T-helper 2 cell treated with Interferon-gamma antibody and Interleukin-4, amounts not matched to agents 5 μg/mL and 100 μg/mL, for 36 hours (primary cell): Measurements from ENCODE around the gene CHST11.
A peak's percentile ranks its signal among the peaks of the same experiment; 100 is the strongest.
"Not testable (repeated sequence)": the region's sequence is repeated elsewhere in the genome, so short reads cannot be mapped to it uniquely, and the experiment has no call there.

Source experiments
- DNase-seq: peaks from one replicate; pipeline ENCODE4 v3.0.0; 2021; ENCODE audit warnings: low spot score
- H3K27ac Mint-ChIP-seq: one replicate; pipeline ENCODE4 v1.8.0; 2021; ENCODE audit warnings: mild to moderate bottlenecking, mixed read lengths
- H3K27me3 Mint-ChIP-seq: one replicate; pipeline ENCODE4 v1.8.0; 2021; ENCODE audit warnings: low read depth, mixed read lengths
- H3K36me3 Mint-ChIP-seq: one replicate; pipeline ENCODE4 v1.8.0; 2021; ENCODE audit warnings: low read depth, mixed read lengths
- H3K4me1 Mint-ChIP-seq: one replicate; pipeline ENCODE4 v1.8.0; 2021; ENCODE audit warnings: low read depth, mixed read lengths
- H3K4me3 Mint-ChIP-seq: one replicate; pipeline ENCODE4 v1.8.0; 2022; ENCODE audit warnings: mild to moderate bottlenecking, moderate library complexity, mixed read lengths
- H3K9me3 Mint-ChIP-seq: one replicate; pipeline ENCODE4 v1.8.0; 2021; ENCODE audit warnings: mixed read lengths

The CHST11 gene

DNA sequence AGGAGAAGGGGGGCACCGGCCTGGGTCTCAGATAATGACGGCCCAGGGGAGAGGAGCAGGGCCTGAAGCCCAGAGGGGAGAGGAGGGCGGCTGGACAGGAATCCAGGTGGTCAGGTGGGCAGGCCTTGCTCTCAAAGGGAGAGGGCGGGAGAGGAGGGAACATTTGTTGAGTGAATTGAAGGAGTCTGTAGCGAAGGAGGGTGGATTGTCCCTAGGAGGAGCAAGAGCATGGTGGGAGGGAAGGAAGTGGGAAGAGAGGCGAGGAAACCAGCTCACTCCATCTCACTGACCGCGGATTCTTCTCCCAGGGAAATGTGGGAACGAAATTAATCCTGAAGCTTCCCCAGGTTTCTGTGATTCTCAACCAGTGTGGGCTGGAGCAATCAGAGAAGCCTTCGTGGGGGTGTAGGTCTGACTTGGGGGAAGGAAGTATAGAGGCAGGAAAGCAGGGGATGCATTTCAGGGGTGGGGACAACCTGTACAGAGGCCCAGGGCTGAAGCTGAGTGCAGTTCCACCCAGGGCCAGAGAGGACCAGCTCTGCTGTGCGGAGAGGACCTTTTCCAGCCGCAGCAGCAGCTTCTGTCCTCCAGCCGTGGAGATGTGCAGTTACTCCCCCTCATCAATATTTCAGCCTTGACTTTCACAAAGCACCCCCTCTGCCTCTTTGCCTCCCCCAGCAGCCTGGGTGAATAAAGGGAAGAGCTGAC lies 100.9 kb downstream of the CHST11 start:
- H3K27me3 Mint-ChIP-seq: no peaks in the 10 kb centered on the region
- no peak overlapping the region for H3K27ac Mint-ChIP-seq
- H3K36me3 Mint-ChIP-seq: peaks cover 51% of the 10 kb centered on the region
- H3K4me1 Mint-ChIP-seq: peaks cover 32% of the 10 kb centered on the region
- H3K9me3 Mint-ChIP-seq: peaks cover 17% of the 10 kb centered on the region
- DNase-seq: no peak
- no peak overlapping the region for H3K4me3 Mint-ChIP-seq

DNA sequence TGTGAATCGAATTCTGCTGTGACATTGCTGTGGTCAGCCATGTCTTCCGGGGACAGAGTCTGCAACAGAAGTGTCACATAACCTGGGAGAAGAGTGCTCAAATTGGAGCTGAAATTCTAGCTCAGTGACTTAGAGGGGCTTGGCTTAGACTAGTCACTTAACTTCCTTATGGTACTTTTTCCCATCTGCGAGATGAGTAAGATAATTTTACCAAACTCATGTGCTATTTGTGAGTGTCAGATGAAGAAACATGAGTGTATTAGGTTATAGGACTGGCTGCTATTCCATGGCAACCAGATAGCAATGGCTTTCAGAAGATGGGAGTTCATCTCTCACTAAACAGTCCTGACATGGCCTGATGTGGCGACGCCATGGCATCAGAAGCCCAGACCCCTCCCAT lies 104.1 kb downstream of the CHST11 start:
- peaks cover 19% of the 10 kb centered on the region for H3K4me1 Mint-ChIP-seq
- no peaks in the 10 kb centered on the region for H3K27me3 Mint-ChIP-seq
- no peak for DNase-seq
- no peak overlapping the region for H3K4me3 Mint-ChIP-seq
- H3K9me3 Mint-ChIP-seq: peaks cover 23% of the 10 kb centered on the region
- no peak overlapping the region for H3K27ac Mint-ChIP-seq
- H3K36me3 Mint-ChIP-seq: peaks cover 57% of the 10 kb centered on the region

DNA sequence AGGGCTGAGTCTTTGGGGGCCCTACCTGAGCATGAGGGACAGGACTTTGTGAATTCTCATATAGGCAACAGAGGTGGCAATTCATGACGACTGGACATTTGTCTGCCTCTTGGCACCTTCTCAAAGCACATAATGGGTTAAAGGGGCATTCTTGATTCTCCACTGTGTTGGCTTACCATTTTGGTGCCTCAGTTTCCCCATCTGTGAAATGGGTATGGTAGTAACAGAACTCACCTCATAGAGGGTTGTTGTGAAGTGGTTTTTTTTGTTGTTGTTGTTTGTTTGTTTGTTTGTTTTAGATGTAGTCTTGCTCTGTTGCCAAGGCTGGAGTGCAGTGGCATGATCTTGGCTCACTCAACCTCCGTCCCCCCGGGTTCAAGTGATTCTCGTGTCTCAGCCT lies 106.0 kb downstream of the CHST11 start:
- H3K27ac Mint-ChIP-seq: no peak overlapping the region
- H3K36me3 Mint-ChIP-seq: peaks cover 71% of the 10 kb centered on the region
- no peaks in the 10 kb centered on the region for H3K27me3 Mint-ChIP-seq
- H3K9me3 Mint-ChIP-seq: peaks cover 34% of the 10 kb centered on the region
- no peak for DNase-seq
- peaks cover 29% of the 10 kb centered on the region for H3K4me1 Mint-ChIP-seq
- no peak overlapping the region for H3K4me3 Mint-ChIP-seq

DNA sequence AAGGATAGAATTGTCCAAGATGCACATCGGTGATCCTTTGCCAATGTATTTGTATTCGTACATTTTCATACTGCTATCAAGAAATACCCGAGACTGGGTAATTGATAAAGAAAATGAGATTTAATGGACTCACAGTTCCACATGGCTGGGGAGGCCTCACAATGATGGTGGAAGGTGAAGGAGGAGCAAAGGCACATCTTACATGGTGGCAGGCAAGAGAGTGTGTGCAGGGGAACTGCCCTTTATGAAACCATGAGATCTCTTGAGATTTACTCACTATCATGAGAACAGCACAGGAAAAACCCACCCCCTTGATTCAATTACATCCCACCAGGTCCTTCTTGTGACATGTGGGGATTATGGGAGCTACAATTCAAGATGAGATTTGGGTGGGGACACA lies 107.9 kb downstream of the CHST11 start:
- H3K36me3 Mint-ChIP-seq: peaks cover 74% of the 10 kb centered on the region
- not testable (repeated sequence) for H3K4me3 Mint-ChIP-seq, H3K27me3 Mint-ChIP-seq, DNase-seq
- peak overlapping the region; percentile 26 for H3K27ac Mint-ChIP-seq
- H3K9me3 Mint-ChIP-seq: peaks cover 34% of the 10 kb centered on the region
- H3K4me1 Mint-ChIP-seq: peaks cover 42% of the 10 kb centered on the region

DNA sequence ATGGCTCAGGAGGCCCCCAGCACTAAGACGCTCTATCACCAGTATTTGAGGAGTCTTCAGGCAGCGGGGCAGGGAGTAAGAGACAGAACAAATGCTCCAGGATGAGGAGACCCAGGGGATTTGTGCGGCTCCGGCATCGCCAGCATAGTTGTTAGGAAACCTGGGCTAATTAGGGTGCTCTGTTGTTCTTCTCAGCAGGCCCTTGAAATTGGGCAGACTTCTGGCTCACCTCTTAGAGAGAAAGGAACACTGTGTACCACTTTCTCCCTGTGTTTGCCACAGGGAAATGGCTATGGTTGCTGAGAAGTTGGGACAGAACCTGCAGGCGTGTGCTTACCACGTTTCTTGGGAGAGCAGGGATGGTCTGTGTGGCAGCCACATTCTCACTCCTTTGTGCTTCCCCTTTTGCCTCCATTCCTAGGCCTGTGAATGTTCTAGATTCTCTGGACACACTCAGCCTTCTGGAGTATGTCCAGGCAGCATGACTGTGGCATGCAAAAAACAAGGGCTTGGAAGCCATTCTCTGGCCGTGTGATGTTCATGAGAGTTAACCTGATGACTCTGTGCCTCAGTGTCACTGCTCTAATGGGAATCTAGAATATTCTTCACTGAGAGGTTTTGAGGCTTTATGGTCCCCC lies 109.0 kb downstream of the CHST11 start:
- Mint-ChIP-seq H3K27me3 (no peaks in the 10 kb centered on the region), H3K4me3 (no peak overlapping the region), H3K4me1 (peaks cover 50% of the 10 kb centered on the region), H3K9me3 (peaks cover 34% of the 10 kb centered on the region), H3K36me3 (peaks cover 72% of the 10 kb centered on the region), H3K27ac (peak overlapping the region; percentile 7)
- no peak for DNase-seq

DNA sequence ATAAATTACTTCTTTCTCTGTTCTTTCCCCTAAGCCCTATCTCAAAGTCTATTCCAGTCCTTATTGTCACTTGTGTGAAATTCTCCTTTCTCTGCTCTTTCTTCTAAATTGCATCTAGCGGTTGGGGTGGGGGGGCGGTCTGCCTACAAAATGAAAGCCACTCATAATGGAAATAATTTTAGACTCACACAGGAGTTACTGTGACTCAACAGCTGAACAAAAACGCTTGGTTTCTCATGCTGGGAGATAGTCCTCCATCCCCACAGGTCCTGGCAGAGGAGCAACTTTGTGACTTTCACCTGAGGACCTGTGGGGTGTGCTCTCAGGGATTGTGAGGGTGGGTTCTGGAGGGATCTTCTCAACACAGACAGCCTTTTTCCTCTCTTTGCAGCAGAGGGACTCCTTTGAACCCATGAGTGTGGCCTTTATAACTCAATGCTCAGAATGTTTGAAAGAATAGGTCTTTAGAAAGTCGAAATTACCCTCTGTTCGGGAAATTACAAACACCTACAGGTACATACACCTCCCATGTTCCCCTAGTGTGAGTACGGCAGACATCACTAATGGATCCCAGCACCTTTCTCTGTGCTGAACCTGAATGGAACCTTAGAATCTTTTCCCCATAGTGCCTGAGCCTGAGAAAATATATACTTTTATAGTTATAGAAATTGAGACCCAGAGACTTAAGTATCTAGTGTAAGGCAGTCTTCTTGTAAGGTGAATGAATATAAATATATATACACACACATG lies 109.7 kb downstream of the CHST11 start:
- Mint-ChIP-seq H3K4me1 (peaks cover 54% of the 10 kb centered on the region), H3K36me3 (peaks cover 73% of the 10 kb centered on the region), H3K27me3 (no peaks in the 10 kb centered on the region), H3K9me3 (peaks cover 34% of the 10 kb centered on the region), H3K27ac (peak overlapping the region; percentile 9), H3K4me3 (no peak overlapping the region)
- no peak for DNase-seq

DNA sequence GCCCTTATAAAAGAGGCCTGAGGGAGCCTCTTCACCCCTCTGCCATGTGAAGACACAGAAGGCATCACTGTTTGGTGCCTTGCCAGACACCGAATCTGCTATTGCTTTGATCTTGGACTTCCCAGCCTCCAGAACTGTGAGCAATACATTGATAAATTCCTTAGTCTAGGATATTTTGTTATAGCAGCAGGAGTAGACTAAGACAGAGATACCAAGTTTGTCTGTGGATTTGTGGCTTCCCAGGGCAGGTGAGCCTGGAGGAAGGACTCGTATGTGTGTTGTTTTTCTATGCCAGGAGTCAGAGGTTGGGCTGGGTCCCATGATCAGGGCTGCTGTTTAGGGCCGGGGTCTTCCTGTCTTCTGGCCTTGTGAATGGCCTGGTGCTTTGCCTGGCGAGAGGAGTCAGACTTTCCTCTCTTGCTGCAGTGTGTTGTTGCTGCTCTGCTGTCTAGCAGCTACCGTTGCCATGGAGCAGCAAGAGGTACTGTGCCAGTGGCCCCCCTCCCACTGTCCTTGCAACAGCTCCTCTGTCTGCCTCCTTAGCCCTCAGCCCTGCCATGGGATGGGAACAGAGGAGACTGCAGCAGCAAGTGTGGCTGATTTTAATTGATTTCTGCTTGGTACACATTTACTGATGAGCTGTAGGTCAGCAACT lies 111.2 kb downstream of the CHST11 start:
- peak overlapping the region; percentile 68 for H3K4me3 Mint-ChIP-seq
- H3K36me3 Mint-ChIP-seq: peaks cover 71% of the 10 kb centered on the region
- H3K27ac Mint-ChIP-seq: peak overlapping the region; percentile 73
- peaks cover 60% of the 10 kb centered on the region for H3K4me1 Mint-ChIP-seq
- H3K27me3 Mint-ChIP-seq: no peaks in the 10 kb centered on the region
- peaks cover 33% of the 10 kb centered on the region for H3K9me3 Mint-ChIP-seq
- DNase-seq: no peak

DNA sequence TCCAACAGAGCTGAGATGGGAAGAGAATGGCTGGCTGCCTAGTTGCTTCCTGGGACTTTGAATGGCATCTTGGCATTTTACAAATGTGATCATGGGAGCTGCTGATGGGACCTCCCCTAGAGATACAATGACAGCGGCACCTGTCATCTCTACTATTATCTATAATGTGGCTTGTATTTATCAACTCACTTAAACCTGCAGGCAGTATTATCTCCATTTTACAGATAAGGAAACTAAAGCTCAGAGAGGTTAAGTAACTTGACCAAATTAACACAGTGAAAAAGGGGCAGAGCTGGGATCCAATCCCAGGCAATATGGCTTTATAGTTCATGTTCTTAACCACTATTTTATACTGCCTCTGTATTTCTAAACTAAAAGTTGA lies 111.7 kb downstream of the CHST11 start:
- Mint-ChIP-seq H3K27ac (peak overlapping the region; percentile 73), H3K4me3 (peak overlapping the region; percentile 68), H3K36me3 (peaks cover 68% of the 10 kb centered on the region), H3K27me3 (no peaks in the 10 kb centered on the region), H3K9me3 (peaks cover 28% of the 10 kb centered on the region), H3K4me1 (peaks cover 60% of the 10 kb centered on the region)
- DNase-seq: no peak

DNA sequence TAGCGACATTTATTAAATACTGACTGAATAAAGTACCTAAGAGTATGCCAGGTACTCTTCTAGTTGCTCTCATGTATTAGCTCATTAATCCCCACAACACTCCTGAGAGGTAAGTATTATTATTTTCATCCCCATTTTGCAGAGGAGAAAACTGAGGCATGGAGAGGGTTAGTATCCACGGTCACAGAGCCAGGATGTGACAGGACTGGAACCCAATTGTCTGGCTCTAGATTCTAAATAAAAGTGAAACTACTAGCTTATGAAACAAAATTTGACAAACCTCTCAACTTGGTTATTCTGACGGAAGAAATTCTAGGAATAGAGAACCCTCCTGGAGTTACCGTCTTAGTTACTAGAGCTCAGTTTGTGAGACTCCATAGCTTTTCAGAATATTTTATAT lies 112.2 kb downstream of the CHST11 start:
- no peak for DNase-seq
- Mint-ChIP-seq H3K9me3 (peaks cover 26% of the 10 kb centered on the region), H3K4me3 (peak overlapping the region; percentile 68), H3K27ac (peak overlapping the region; percentile 73), H3K36me3 (peaks cover 68% of the 10 kb centered on the region), H3K4me1 (peaks cover 60% of the 10 kb centered on the region), H3K27me3 (no peaks in the 10 kb centered on the region)

DNA sequence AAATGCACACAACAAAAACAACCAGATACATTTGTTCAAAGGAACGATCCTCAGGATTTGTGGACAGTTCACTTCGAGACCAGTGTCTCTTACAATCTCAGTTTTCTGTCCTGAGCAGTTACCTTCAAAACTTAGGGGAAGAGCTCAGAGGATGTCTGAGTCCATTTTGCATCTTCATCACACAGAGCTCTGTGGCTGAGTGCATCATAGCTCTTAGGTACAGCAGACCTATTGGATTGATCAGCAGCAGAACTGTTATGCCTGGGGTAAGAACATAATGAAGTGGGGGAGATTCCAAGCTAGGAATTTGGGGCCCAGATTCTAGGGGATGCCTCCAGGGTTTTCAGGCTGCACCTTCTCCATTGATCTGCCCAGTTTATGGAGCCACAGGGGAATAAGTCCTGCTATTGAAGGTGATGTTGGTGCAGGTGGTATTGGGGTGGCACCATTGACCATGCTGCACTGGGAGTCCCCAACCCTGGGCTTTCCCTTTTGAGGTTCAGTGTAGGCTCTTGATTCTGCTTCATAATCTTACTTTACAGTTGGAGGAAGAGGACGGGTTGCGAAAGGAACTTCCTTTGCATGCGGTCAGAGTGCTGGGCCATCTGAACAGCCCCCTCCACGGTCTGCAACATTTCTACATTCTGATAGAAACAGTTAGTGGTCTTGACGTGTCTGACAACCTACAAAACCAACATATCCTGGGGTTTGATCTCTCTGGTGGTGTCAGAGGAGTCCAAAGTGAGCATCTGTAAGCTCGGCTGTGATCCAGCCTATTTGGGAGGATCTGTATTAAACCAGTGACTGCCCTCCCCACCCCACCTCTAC lies 112.8 kb downstream of the CHST11 start:
- Mint-ChIP-seq H3K9me3 (peaks cover 21% of the 10 kb centered on the region), H3K36me3 (peaks cover 62% of the 10 kb centered on the region)

DNA sequence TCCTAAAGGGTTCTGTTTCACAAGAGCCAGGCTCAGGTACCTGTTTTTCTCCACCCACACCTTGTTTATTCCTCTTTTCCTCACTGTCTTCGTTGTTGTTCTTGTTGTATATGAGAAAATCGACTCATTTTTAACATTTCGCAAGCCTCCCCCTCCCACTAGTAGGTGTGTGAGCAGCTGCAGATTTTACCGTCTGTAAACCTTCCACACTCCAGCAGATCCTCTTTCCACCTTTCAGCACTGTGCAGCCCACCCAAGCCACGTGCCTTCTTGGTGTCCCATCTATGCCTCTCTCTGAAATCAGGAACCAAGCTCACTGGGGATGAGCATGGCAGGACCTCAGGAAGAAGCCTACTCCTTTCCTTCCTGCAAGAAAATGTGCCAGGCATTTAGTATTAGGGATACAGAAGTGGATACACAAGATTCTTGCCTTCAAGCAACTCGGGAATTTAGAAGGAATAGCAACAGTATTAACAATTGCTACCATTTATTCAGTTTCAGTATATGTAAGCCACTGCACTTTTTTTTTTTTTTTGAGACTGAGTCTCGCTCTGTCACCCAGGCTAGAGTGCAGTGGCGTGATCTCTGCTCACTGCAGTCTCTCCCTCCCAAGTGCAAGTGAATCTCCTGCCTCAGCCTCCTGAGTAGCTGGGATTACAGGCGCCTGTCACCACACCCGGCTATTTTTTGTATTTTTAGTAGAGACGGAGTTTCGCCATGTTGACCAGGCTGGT lies 113.6 kb downstream of the CHST11 start:
- no peak for DNase-seq
- peak overlapping the region; percentile 73 for H3K27ac Mint-ChIP-seq
- H3K4me1 Mint-ChIP-seq: peaks cover 62% of the 10 kb centered on the region
- H3K4me3 Mint-ChIP-seq: peak overlapping the region; percentile 68
- H3K36me3 Mint-ChIP-seq: peaks cover 56% of the 10 kb centered on the region
- H3K9me3 Mint-ChIP-seq: peaks cover 17% of the 10 kb centered on the region
- H3K27me3 Mint-ChIP-seq: no peaks in the 10 kb centered on the region

More for the DNA sequence above, 112.8 kb downstream of the CHST11 start:
- Mint-ChIP-seq H3K4me3 (peak overlapping the region; percentile 68), H3K27ac (peak overlapping the region; percentile 73), H3K4me1 (peaks cover 59% of the 10 kb centered on the region), H3K27me3 (no peaks in the 10 kb centered on the region)
- peak; percentile 58 for DNase-seq

DNA sequence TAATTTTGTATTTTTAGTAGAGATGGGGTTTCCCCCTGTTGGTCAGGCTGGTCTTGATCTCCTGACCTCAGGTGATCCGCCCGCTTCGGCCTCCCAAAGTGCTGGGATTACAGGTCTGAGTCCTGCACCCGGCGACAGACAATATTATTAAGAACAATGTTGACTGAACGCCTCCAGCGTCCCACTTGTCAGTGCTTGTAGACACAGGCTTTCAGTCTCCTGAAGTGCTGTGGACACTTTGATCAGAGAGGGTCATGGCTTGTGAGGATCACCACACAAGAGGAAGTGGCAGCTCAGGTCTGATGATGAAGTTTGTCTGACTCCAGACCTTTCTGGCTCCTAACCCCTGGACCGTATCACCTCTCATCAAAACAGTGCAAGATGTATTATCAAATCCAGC lies 114.6 kb downstream of the CHST11 start:
- no peak overlapping the region for H3K4me3 Mint-ChIP-seq
- no peaks in the 10 kb centered on the region for H3K27me3 Mint-ChIP-seq
- no peak for DNase-seq
- H3K4me1 Mint-ChIP-seq: peaks cover 63% of the 10 kb centered on the region
- H3K9me3 Mint-ChIP-seq: peaks cover 14% of the 10 kb centered on the region
- H3K36me3 Mint-ChIP-seq: peaks cover 49% of the 10 kb centered on the region
- H3K27ac Mint-ChIP-seq: peak overlapping the region; percentile 55

DNA sequence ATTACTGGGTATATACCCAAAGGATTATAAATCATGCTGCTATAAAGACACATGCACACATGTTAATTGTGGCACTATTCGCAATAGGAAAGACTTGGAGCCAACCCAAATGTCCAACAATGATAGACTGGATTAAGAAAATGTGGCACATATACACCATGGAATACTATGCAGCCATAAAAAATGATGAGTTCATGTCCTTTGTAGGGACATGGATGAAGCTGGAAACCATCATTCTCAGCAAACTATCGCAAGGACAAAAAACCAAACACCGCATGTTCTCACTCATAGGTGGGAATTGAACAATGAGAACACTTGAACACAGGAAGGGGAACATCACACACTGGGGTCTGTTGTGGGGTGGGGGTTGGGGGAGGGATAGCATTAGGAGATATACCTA lies 117.6 kb downstream of the CHST11 start:
- H3K9me3 Mint-ChIP-seq, H3K27me3 Mint-ChIP-seq, H3K27ac Mint-ChIP-seq, DNase-seq, H3K4me3 Mint-ChIP-seq: not testable (repeated sequence)
- Mint-ChIP-seq H3K4me1 (peaks cover 57% of the 10 kb centered on the region), H3K36me3 (peaks cover 28% of the 10 kb centered on the region)
